ENCODE data around the gene DMRT1. TPM values are rescaled to one million over a fixed set of nuclear protein-coding genes. Genes with fewer than 3 reads are reported as not detected.

Gene DMRT1
- total RNA-seq, 6 donors from 2014 or later, result not detected

GRCh38 chr9:1005043-1005667 is 163.7 kb downstream of the DMRT1 start:
- no peaks in the 10 kb centered on the region for H3K27me3 ChIP-seq
- H3K36me3 ChIP-seq, result no peaks in the 10 kb centered on the region
- H3K27ac ChIP-seq, result no peak overlapping the region
- no peak overlapping the region for H3K4me3 ChIP-seq
- ATAC-seq (ENCODE audit: low FRiP score in 2 of 2), result peak in 1 of 2 donors; percentile 43
- H3K9me3 ChIP-seq, result no peaks in the 10 kb centered on the region
- WGBS, 2 donors, result 53 to 72% methylated on average over 9 to 10 of the region's 10 CpGs
- DNase-seq, result peak in 1 of 2 donors; percentile 32
- TF ChIP-seq CTCF (IDR thresholded peaks at IDR 0.05) (peak in 5 of 6 experiments; percentile 9 to 45 (median 22)), EP300 (IDR thresholded peaks at IDR 0.05) (no peak), POLR2AphosphoS5 (IDR thresholded peaks at IDR 0.05) (no peak)
- H3K4me1 ChIP-seq, result peaks cover 0 to 6% (median 0%) of the 10 kb centered on the region in 4 donors

GRCh38 chr9:1007312-1007711 is 165.8 kb downstream of the DMRT1 start:
- no peak overlapping the region for H3K27ac ChIP-seq
- DNase-seq, result no peak
- no peaks in the 10 kb centered on the region for H3K9me3 ChIP-seq
- no peak overlapping the region for H3K4me3 ChIP-seq
- TF ChIP-seq CTCF (IDR thresholded peaks at IDR 0.05), result no peak
- TF ChIP-seq POLR2AphosphoS5 (IDR thresholded peaks at IDR 0.05), result no peak
- no peak for TF ChIP-seq EP300 (IDR thresholded peaks at IDR 0.05)
- TF ChIP-seq POLR2A (IDR thresholded peaks at IDR 0.05), result no peak
- H3K4me1 ChIP-seq, result peaks cover 0 to 6% (median 0%) of the 10 kb centered on the region in 4 donors
- H3K27me3 ChIP-seq, result no peaks in the 10 kb centered on the region
- ATAC-seq (ENCODE audit: low FRiP score in 2 of 2), result peak in 1 of 2 donors; percentile 16
- 62 to 75% methylated on average over 3 of the region's 3 CpGs for WGBS, 2 donors
- no peaks in the 10 kb centered on the region for H3K36me3 ChIP-seq

- no peak overlapping the region for H3K4me3 ChIP-seq
- WGBS, 2 donors, result 84 to 90% methylated on average over 3 of the region's 3 CpGs
Measured at GRCh38 chr9:1008216-1008615, 166.7 kb downstream of the DMRT1 start.

GRCh38 chr9:1009101-1009707 is 167.7 kb downstream of the DMRT1 start:
- Histone ChIP-seq H3K9me3 (no peaks in the 10 kb centered on the region), H3K27ac (no peak overlapping the region), H3K36me3 (no peaks in the 10 kb centered on the region), H3K27me3 (no peaks in the 10 kb centered on the region), H3K4me1 (peaks cover 0 to 6% (median 0%) of the 10 kb centered on the region in 4 donors), H3K4me3 (no peak overlapping the region)
- TF ChIP-seq CTCF (IDR thresholded peaks at IDR 0.05) (peak; percentile 90 to 95 (median 93)), EP300 (IDR thresholded peaks at IDR 0.05) (no peak), POLR2A (IDR thresholded peaks at IDR 0.05) (no peak), POLR2AphosphoS5 (IDR thresholded peaks at IDR 0.05) (no peak)
- DNase-seq, result peak; percentile 82 to 83
- 7 to 8% methylated on average over 14 of the region's 14 CpGs for WGBS, 2 donors
- peak; percentile 94 to 96 for ATAC-seq (ENCODE audit: low FRiP score in 2 of 2)

More at GRCh38 chr9:1008216-1008615, 166.7 kb downstream of the DMRT1 start:
- ATAC-seq (ENCODE audit: low FRiP score in 2 of 2) (no peak), DNase-seq (no peak)
- H3K27me3 ChIP-seq, result no peaks in the 10 kb centered on the region
- no peaks in the 10 kb centered on the region for H3K36me3 ChIP-seq
- no peak for TF ChIP-seq CTCF (IDR thresholded peaks at IDR 0.05)
- TF ChIP-seq POLR2AphosphoS5 (IDR thresholded peaks at IDR 0.05), result no peak
- no peak for TF ChIP-seq POLR2A (IDR thresholded peaks at IDR 0.05)
- TF ChIP-seq EP300 (IDR thresholded peaks at IDR 0.05), result no peak
- H3K27ac ChIP-seq, result no peak overlapping the region
- peaks cover 0 to 6% (median 0%) of the 10 kb centered on the region in 4 donors for H3K4me1 ChIP-seq
- H3K9me3 ChIP-seq, result no peaks in the 10 kb centered on the region

Data from upper lobe of left lung (tissue), 6 donors.